SK-N-SH (cell line): ENCODE data around the gene EBF3. TPM values are rescaled to one million over a fixed set of nuclear protein-coding genes. Genes with fewer than 3 reads are reported as not detected.

ENCODE experiments used
- CTCF ChIA-PET: fragments of 300-600, 350-600 bp; formaldehyde crosslinking; extraction: SDS; loops from one replicate; lab custom pipeline; 2021; lab: Yijun Ruan, JAX
- POLR2A ChIA-PET: fragments of 350-600 bp; sonication (Branson Sonifier 250); formaldehyde crosslinking; extraction: SDS; loops from one replicate; lab custom pipeline; 2020; ENCODE audit warnings: antibody characterized with exemption, inconsistent platforms; lab: Yijun Ruan, JAX
- DNase-seq: peaks from one replicate; pipeline ENCODE4 v3.0.0; 2012
- H2AFZ ChIP-seq: fragments of 200-600 bp; sonication (generic); 2 replicates; pipeline ENCODE4 v1.8.1; 2016; ENCODE audit warnings: antibody characterized with exemption, mild to moderate bottlenecking, low read depth
- H3F3A ChIP-seq: fragments of 200-600 bp; sonication (generic); replicated peaks from 2 replicates; pipeline ENCODE3; 2016; ENCODE audit warnings: antibody characterized with exemption, mild to moderate bottlenecking; ENCODE audit not compliant: insufficient read depth
- H3K27ac ChIP-seq, 2 experiments: fragments of 200-500 bp in 1 of 2; fragments of 200-600 bp in 1 of 2; sonication (Bioruptor generic) in 1 of 2; sonication (generic), shearing (Covaris generic) in 1 of 2; 2 replicates each; pipeline versions ENCODE4 v1.5.1 to v1.6.1; 2014 to 2016; ENCODE audit warnings: low read depth in 2 of 2, inconsistent platforms in 1 of 2, low read length in 1 of 2, mild to moderate bottlenecking in 1 of 2, mixed read lengths in 1 of 2
- H3K27me3 ChIP-seq: fragments of 200-600 bp; sonication (generic), shearing (Covaris generic); 2 replicates; pipeline ENCODE4 v1.6.1; 2016; ENCODE audit warnings: mixed run types; ENCODE audit not compliant: insufficient read depth
- H3K36me3 ChIP-seq, 2 experiments: fragments of 200-500 bp in 1 of 2; fragments of 200-600 bp in 1 of 2; sonication (Bioruptor generic) in 1 of 2; sonication (generic) in 1 of 2; replicated peaks in 1 of 2; 2 replicates each; pipeline versions ENCODE3 to v1.5.1; 2014 to 2016; ENCODE audit warnings: low read length in 1 of 2, mild to moderate bottlenecking in 1 of 2; ENCODE audit not compliant: insufficient read depth in 2 of 2, control insufficient read depth in 1 of 2
- H3K4me1 ChIP-seq, 2 experiments: fragments of 200-500 bp in 1 of 2; fragments of 200-600 bp in 1 of 2; sonication (Bioruptor generic) in 1 of 2; sonication (generic), shearing (Covaris generic) in 1 of 2; 2 replicates each; pipeline versions ENCODE4 v1.5.1 to v1.6.1; 2014 to 2016; ENCODE audit warnings: low read depth in 1 of 2, low read length in 1 of 2, mixed run types in 1 of 2; ENCODE audit not compliant: insufficient read depth in 2 of 2, control insufficient read depth in 1 of 2
- H3K4me2 ChIP-seq: fragments of 200-600 bp; sonication (generic), shearing (Covaris generic); 2 replicates; pipeline ENCODE4 v1.6.1; 2017; ENCODE audit warnings: mixed run types
- H3K4me3 ChIP-seq, 2 experiments: fragments of 200-500 bp in 1 of 2; fragments of 200-600 bp in 1 of 2; sonication (Bioruptor generic) in 1 of 2; sonication (generic), shearing (Covaris generic) in 1 of 2; 2 replicates each; pipeline versions ENCODE4 v1.5.1 to v1.8.1; 2014 to 2016; ENCODE audit warnings: low read depth in 2 of 2, inconsistent platforms in 1 of 2, low read length in 1 of 2, mild to moderate bottlenecking in 1 of 2, mixed read lengths in 1 of 2, moderate library complexity in 1 of 2
- H3K79me2 ChIP-seq: fragments of 200-600 bp; sonication (generic); 2 replicates; pipeline ENCODE4 v1.8.1; 2017; ENCODE audit warnings: mild to moderate bottlenecking; ENCODE audit not compliant: insufficient read depth
- H3K9ac ChIP-seq: fragments of 200-600 bp; sonication (generic); 2 replicates; pipeline ENCODE4 v1.6.1; 2017; ENCODE audit warnings: mixed run types
- H3K9me2 ChIP-seq: fragments of 200-600 bp; sonication (generic); 2 replicates; pipeline ENCODE4 v1.6.1; 2017; ENCODE audit warnings: mixed run types
- H3K9me3 ChIP-seq: fragments of 200-600 bp; sonication (generic); 2 replicates; pipeline ENCODE4 v1.6.1; 2017; ENCODE audit warnings: mixed run types, mild to moderate bottlenecking, moderate library complexity
- H4K20me1 ChIP-seq: fragments of 200-600 bp; sonication (generic); 2 replicates; pipeline ENCODE4 v1.6.1; 2017; ENCODE audit warnings: mild to moderate bottlenecking, mixed run types; ENCODE audit not compliant: insufficient read depth
- CHD2 ChIP-seq: fragments of 150-350 bp; IDR thresholded peaks from 2 replicates; pipeline ENCODE4 v1.6.1; 2018; ENCODE audit warnings: low read length; ENCODE audit not compliant: partially characterized antibody
- CTCF ChIP-seq: fragments of 200-600 bp; sonication (generic); IDR thresholded peaks from 2 replicates; pipeline ENCODE4 v1.6.1; 2017; ENCODE audit warnings: antibody characterized with exemption, mild to moderate bottlenecking, moderate library complexity
- ELF1 ChIP-seq: IDR thresholded peaks from 2 replicates; pipeline ENCODE4 v1.4.0; 2012
- EZH2phosphoT487 ChIP-seq: fragments of 200-600 bp; sonication (generic); IDR thresholded peaks from 2 replicates; pipeline ENCODE4 v1.6.1; 2017; ENCODE audit warnings: low read depth, mixed run types, mild to moderate bottlenecking, antibody characterized with exemption, moderate library complexity, borderline replicate concordance
- GABPA ChIP-seq: IDR thresholded peaks from 2 replicates; pipeline ENCODE4 v1.4.0; 2012; ENCODE audit warnings: low read depth, mild to moderate bottlenecking
- POLR2AphosphoS5 ChIP-seq: IDR thresholded peaks from 2 replicates; pipeline ENCODE4 v1.6.1; 2012; ENCODE audit warnings: low read depth, low read length
- RAD21 ChIP-seq: IDR thresholded peaks from 2 replicates; pipeline ENCODE4 v1.6.1; 2012; ENCODE audit warnings: mild to moderate bottlenecking, low read length
- RCOR1 ChIP-seq: fragments of 150-350 bp; IDR thresholded peaks from 2 replicates; pipeline ENCODE4 v1.6.1; 2017; ENCODE audit warnings: antibody characterized with exemption, low read length
- RFX5 ChIP-seq: IDR thresholded peaks from 2 replicates; pipeline ENCODE4 v1.6.1; 2012; ENCODE audit warnings: mild to moderate bottlenecking, improper control_type of control experiment, low read length
- RXRA ChIP-seq: IDR thresholded peaks from 2 replicates; pipeline ENCODE4 v1.4.0; 2012; ENCODE audit warnings: low read depth, mild to moderate bottlenecking, borderline replicate concordance
- USF1 ChIP-seq: IDR thresholded peaks from 2 replicates; pipeline ENCODE4 v1.4.0; 2012; ENCODE audit warnings: low read depth, borderline replicate concordance
- WGBS: methylation state at CpG from one replicate; pipeline ENCODE4 v1.1.6; 2017; ENCODE audit warnings: low lambda C conversion rate; 5-methylcytosine and 5-hydroxymethylcytosine counted together
- polyA plus RNA-seq, 3 experiments: library from polyadenylated mRNA; depleted of rRNA; stranded (reverse); fragments of >200 nt; gene quantifications; 2 replicates each; pipeline ENCODE4 v1.2.3, GENCODE V29; 2012

EBF3 gene
- polyA plus RNA-seq, 1 of the 3 experiments (the other 2 are of a cell fraction), result not detected

GRCh38 chr10:129945526-129945925, 18.5 kb downstream of the EBF3 start (continued):
- no peak for TF ChIP-seq RCOR1
- no peak for TF ChIP-seq RXRA
- no peak for TF ChIP-seq GABPA
- no peak for TF ChIP-seq RAD21
- TF ChIP-seq ELF1, result no peak
- no peak for TF ChIP-seq USF1
- TF ChIP-seq POLR2AphosphoS5, result no peak

- H3K27ac ChIP-seq, result no peak overlapping the region
- no peak overlapping the region for H2AFZ ChIP-seq
- no peaks in the 10 kb centered on the region for H3K9me3 ChIP-seq
- no peak for TF ChIP-seq CTCF
- TF ChIP-seq EZH2phosphoT487, result no peak
- H3K9me2 ChIP-seq, result no peaks in the 10 kb centered on the region
- H3F3A ChIP-seq, result no peaks in the 10 kb centered on the region
- no peak for DNase-seq
- no peaks in the 10 kb centered on the region for H3K79me2 ChIP-seq
- POLR2A ChIA-PET, result no interaction called here
- H3K4me3 ChIP-seq, result no peak overlapping the region
- H4K20me1 ChIP-seq, result no peaks in the 10 kb centered on the region
- CTCF ChIA-PET, result no interaction called here
- H3K36me3 ChIP-seq, result no peaks in the 10 kb centered on the region
- H3K27me3 ChIP-seq, result no peaks in the 10 kb centered on the region
- 49% methylated on average over 6 of the region's 6 CpGs for WGBS
- peaks cover 0 to 13% of the 10 kb centered on the region in 2 experiments; a peak in 1 of 4 replicates for H3K4me1 ChIP-seq
- no peak overlapping the region for H3K4me2 ChIP-seq
- H3K9ac ChIP-seq, result no peak overlapping the region
Measured at GRCh38 chr10:129945064-129945463, 19.0 kb downstream of the EBF3 start.

GRCh38 chr10:129944456-129944855, 19.6 kb downstream of the EBF3 start:
- Histone ChIP-seq H3K9me2 (no peaks in the 10 kb centered on the region), H3F3A (no peaks in the 10 kb centered on the region), H3K79me2 (no peaks in the 10 kb centered on the region), H3K4me3 (no peak overlapping the region), H4K20me1 (no peaks in the 10 kb centered on the region), H3K36me3 (no peaks in the 10 kb centered on the region), H3K27me3 (no peaks in the 10 kb centered on the region), H3K4me1 (peaks cover 0 to 9% of the 10 kb centered on the region in 2 experiments; a peak in 1 of 4 replicates), H2AFZ (no peak overlapping the region), H3K9me3 (no peaks in the 10 kb centered on the region), H3K4me2 (no peak overlapping the region), H3K9ac (no peak overlapping the region), H3K27ac (no peak overlapping the region)
- POLR2A ChIA-PET, result no interaction called here
- DNase-seq, result no peak
- CTCF ChIA-PET, result no interaction called here
- 69% methylated on average over 8 of the region's 8 CpGs for WGBS
- TF ChIP-seq CHD2 (no peak), GABPA (no peak), EZH2phosphoT487 (no peak), RCOR1 (no peak), RFX5 (no peak)
